Esophagus muscularis mucosa (tissue), 3 donors: ENCODE data around the gene ZNF460.
A peak's percentile ranks its signal among the peaks of the same experiment; 100 is the strongest.

Experiments used
- CTCF ChIP-seq, 3 experiments: fragments of 200-600 bp in 2 of 3; fragments of 450-650 bp in 1 of 3; sonication (generic) in 2 of 3; IDR thresholded peaks; one replicate each; pipeline ENCODE4 v1.5.1; 2017 to 2019; ENCODE audit warnings: antibody characterized with exemption in 3 of 3, mild to moderate bottlenecking in 2 of 3, moderate library complexity in 1 of 3
- POLR2AphosphoS5 ChIP-seq, 2 donors: sonication (generic); formaldehyde crosslinking; IDR thresholded peaks; one replicate each; pipeline ENCODE4 v1.6.1; 2017; ENCODE audit warnings: antibody characterized with exemption in 2 of 2

DNA sequence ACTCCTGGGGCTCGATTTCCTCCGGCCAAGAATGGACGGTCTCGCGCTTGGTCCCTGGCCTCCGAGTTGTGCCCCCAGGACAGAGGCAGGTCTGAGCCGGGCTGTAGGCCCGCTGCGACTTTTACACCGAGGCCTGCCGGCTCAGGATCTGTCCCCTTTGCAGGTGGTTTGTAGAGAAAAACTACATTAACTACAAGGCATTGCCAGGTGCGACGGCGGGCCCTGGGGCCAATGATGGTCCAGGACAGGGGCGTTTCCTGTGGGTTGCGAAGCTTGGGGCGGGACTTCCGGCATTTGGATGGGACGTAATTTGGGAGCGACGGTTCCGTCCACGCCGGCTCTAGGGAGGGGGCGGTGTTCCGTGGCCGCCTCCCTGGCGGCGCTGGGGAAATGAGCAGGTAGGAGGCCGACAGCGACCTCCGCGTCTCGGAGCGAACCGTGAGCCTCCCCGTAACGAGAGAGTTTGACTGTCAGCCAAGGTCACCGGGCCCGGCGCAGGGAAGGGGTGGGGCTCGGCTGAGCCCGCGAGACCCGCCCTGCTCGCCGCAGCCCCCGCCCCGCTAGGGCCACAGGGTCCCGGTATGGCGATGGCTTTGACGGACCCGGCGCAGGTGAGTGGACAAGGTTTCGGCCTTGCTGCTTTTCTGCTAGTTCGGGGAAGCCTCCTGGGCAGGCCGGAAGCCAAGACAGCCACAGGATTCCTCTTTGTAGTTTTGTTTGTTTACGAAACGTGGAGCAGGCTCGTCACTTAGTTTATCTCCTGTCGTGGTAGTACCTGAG, 39.8 kb upstream of the ZNF460 start, which contains the start of gene ZNF805:
- TF ChIP-seq CTCF (IDR thresholded peaks at IDR 0.05) (peak in 1 of 3 experiments; percentile 20), POLR2AphosphoS5 (IDR thresholded peaks at IDR 0.05) (peak; percentile 91 to 94)
